CD8-positive, alpha-beta memory T cell (primary cell): Measurements from ENCODE around the gene PLA2G4B. TPM values are rescaled to one million over a fixed set of nuclear protein-coding genes. Genes with fewer than 3 reads are reported as not detected.
A peak's percentile ranks its signal among the peaks of the same experiment; 100 is the strongest.

Experiments
- CTCF ChIA-PET: fragments of 350-600 bp; sonication (Branson Sonifier 250); formaldehyde crosslinking; loops from one replicate; lab custom pipeline; 2021; ENCODE audit warnings: antibody characterized with exemption; lab: Charles Lee
- POLR2A ChIA-PET: fragments of 350-600 bp; sonication (Branson Sonifier 250); formaldehyde crosslinking; loops from one replicate; lab custom pipeline; 2021; ENCODE audit warnings: antibody characterized with exemption; lab: Charles Lee
- DNase-seq, 5 donors: peaks; one replicate each; pipeline versions ENCODE4 v3.0.0 to v3.0.0-alpha.2; 2020 to 2022; ENCODE audit warnings: mixed read lengths in 1 of 5
- H3K27ac ChIP-seq: one replicate; pipeline ENCODE4 v1.7.0; 2013; ENCODE audit warnings: low read depth, mild to moderate bottlenecking, low read length, moderate library complexity
- H3K27me3 ChIP-seq: 2 replicates; pipeline ENCODE4 v1.7.0; 2013; ENCODE audit warnings: low read length, mild to moderate bottlenecking; ENCODE audit not compliant: insufficient read depth, poor library complexity, severe bottlenecking
- H3K36me3 ChIP-seq: 2 replicates; pipeline ENCODE4 v1.7.0; 2013; ENCODE audit warnings: mild to moderate bottlenecking, low read length, moderate library complexity; ENCODE audit not compliant: insufficient read depth
- H3K4me1 ChIP-seq: 2 replicates; pipeline ENCODE4 v1.7.0; 2013; ENCODE audit warnings: mild to moderate bottlenecking, low read length, moderate library complexity; ENCODE audit not compliant: insufficient read depth
- H3K4me3 ChIP-seq: 2 replicates; pipeline ENCODE4 v1.7.0; 2013; ENCODE audit warnings: mild to moderate bottlenecking, low read length
- H3K9me3 ChIP-seq: 2 replicates; pipeline ENCODE4 v1.7.0; 2013; ENCODE audit warnings: mild to moderate bottlenecking, low read length
- H3K27ac Mint-ChIP-seq, 8 donors: one replicate each; pipeline ENCODE4 v1.8.0; 2020 to 2021; ENCODE audit warnings: mixed read lengths in 8 of 8, mild to moderate bottlenecking in 6 of 8, inconsistent platforms in 3 of 8, moderate library complexity in 3 of 8
- H3K27me3 Mint-ChIP-seq, 2 donors: one replicate each; pipeline ENCODE4 v1.8.0; 2020 to 2021; ENCODE audit warnings: mixed read lengths in 2 of 2, mild to moderate bottlenecking in 1 of 2, moderate library complexity in 1 of 2
- H3K36me3 Mint-ChIP-seq, 3 donors: one replicate each; pipeline ENCODE4 v1.8.0; 2020 to 2021; ENCODE audit warnings: mixed read lengths in 3 of 3, inconsistent platforms in 1 of 3, mild to moderate bottlenecking in 1 of 3
- H3K4me1 Mint-ChIP-seq, 3 donors: one replicate each; pipeline ENCODE4 v1.8.0; 2020 to 2021; ENCODE audit warnings: mixed read lengths in 3 of 3, inconsistent platforms in 1 of 3, mild to moderate bottlenecking in 1 of 3
- H3K4me3 Mint-ChIP-seq, 7 donors: one replicate each; pipeline ENCODE4 v1.8.0; 2020 to 2021; ENCODE audit warnings: mixed read lengths in 7 of 7, mild to moderate bottlenecking in 6 of 7, moderate library complexity in 4 of 7, inconsistent platforms in 2 of 7
- H3K9me3 Mint-ChIP-seq, 5 donors: one replicate each; pipeline ENCODE4 v1.8.0; 2020 to 2022; ENCODE audit warnings: mixed read lengths in 5 of 5, mild to moderate bottlenecking in 3 of 5, moderate library complexity in 2 of 5, inconsistent platforms in 1 of 5
- polyA plus RNA-seq: library from polyadenylated mRNA; unstranded; fragments of 300-500 nt; fragmentation: Illumina TruSeq; gene quantifications from one replicate; pipeline ENCODE4 v1.2.3, GENCODE V29; 2021
- total RNA-seq, 2 experiments: library from RNA; stranded (reverse); gene quantifications; one replicate each; pipeline ENCODE4 v1.2.3, GENCODE V29; 2021

Gene PLA2G4B
- total and polyA plus RNA-seq, 3 experiments from 2014 or later, result 3.1 to 6.8 (median 5.9) TPM

GRCh38 chr15:41804361-41804760 lies 34.3 kb upstream of the PLA2G4B start:
- no peak for DNase-seq
- CTCF ChIA-PET, result interaction anchor here (1.6 to 3.8 kb wide), 2 partner anchors 32 to 100 kb away, joined by 4 to 9 read pairs; no protein-coding TSS in a partner anchor
- H3K27ac ChIP-seq, result no peak overlapping the region
- H3K9me3 ChIP-seq, result no peaks in the 10 kb centered on the region
- peaks cover 10% of the 10 kb centered on the region for H3K36me3 ChIP-seq
- H3K27me3 ChIP-seq, result no peaks in the 10 kb centered on the region
- Mint-ChIP-seq H3K36me3 (peaks cover 0 to 48% (median 4%) of the 10 kb centered on the region in 3 donors), H3K9me3 (no peaks in the 10 kb centered on the region), H3K27me3 (no peaks in the 10 kb centered on the region), H3K27ac (peak overlapping the region in 1 of 8 donors; percentile 64), H3K4me1 (peaks cover 2 to 5% (median 4%) of the 10 kb centered on the region in 3 donors), H3K4me3 (no peak overlapping the region)
- POLR2A ChIA-PET, result no interaction called here
- H3K4me1 ChIP-seq, result peaks cover 5% of the 10 kb centered on the region
- no peak overlapping the region for H3K4me3 ChIP-seq

GRCh38 chr15:41804916-41805666 lies 33.6 kb upstream of the PLA2G4B start:
- ChIA-PET POLR2A (no interaction called here), CTCF (interaction anchor here (1.2 to 3.8 kb wide), 3 partner anchors 31 to 100 kb away, joined by 3 to 9 read pairs (median 4); partner anchors contain the start of gene MAPKBP1)
- H3K9me3 Mint-ChIP-seq, result no peaks in the 10 kb centered on the region
- no peaks in the 10 kb centered on the region for H3K27me3 Mint-ChIP-seq
- H3K27me3 ChIP-seq, result no peaks in the 10 kb centered on the region
- no peak overlapping the region for H3K4me3 Mint-ChIP-seq
- H3K36me3 Mint-ChIP-seq, result peaks cover 0 to 41% (median 2%) of the 10 kb centered on the region in 3 donors
- H3K9me3 ChIP-seq, result no peaks in the 10 kb centered on the region
- no peak overlapping the region for H3K4me3 ChIP-seq
- H3K4me1 ChIP-seq, result peaks cover 5% of the 10 kb centered on the region
- no peak for DNase-seq
- H3K36me3 ChIP-seq, result peaks cover 5% of the 10 kb centered on the region
- peaks cover 2 to 7% (median 4%) of the 10 kb centered on the region in 3 donors for H3K4me1 Mint-ChIP-seq
- H3K27ac Mint-ChIP-seq, result peak overlapping the region in 2 of 8 donors; percentile 64 to 65
- no peak overlapping the region for H3K27ac ChIP-seq

GRCh38 chr15:41805711-41806110 lies 32.9 kb upstream of the PLA2G4B start:
- Mint-ChIP-seq H3K36me3 (peaks cover 0 to 34% (median 2%) of the 10 kb centered on the region in 3 donors), H3K27ac (peak overlapping the region in 3 of 8 donors; percentile 12 to 42 (median 31)), H3K4me3 (no peak overlapping the region), H3K27me3 (no peaks in the 10 kb centered on the region), H3K9me3 (no peaks in the 10 kb centered on the region), H3K4me1 (peaks cover 2 to 10% (median 4%) of the 10 kb centered on the region in 3 donors)
- H3K4me1 ChIP-seq, result peaks cover 5% of the 10 kb centered on the region
- H3K27ac ChIP-seq, result no peak overlapping the region
- H3K36me3 ChIP-seq, result no peaks in the 10 kb centered on the region
- H3K9me3 ChIP-seq, result no peaks in the 10 kb centered on the region
- no peak for DNase-seq
- ChIA-PET CTCF (interaction anchor here (1.2 to 3.8 kb wide), 3 partner anchors 31 to 99 kb away, joined by 3 to 9 read pairs (median 4); partner anchors contain the start of gene MAPKBP1), POLR2A (no interaction called here)
- H3K4me3 ChIP-seq, result no peak overlapping the region
- H3K27me3 ChIP-seq, result no peaks in the 10 kb centered on the region

- DNase-seq, result no peak
- no peak overlapping the region for H3K4me3 ChIP-seq
- POLR2A ChIA-PET, result no interaction called here
- Mint-ChIP-seq H3K4me3 (no peak overlapping the region), H3K27me3 (no peaks in the 10 kb centered on the region), H3K9me3 (no peaks in the 10 kb centered on the region), H3K4me1 (peaks cover 9 to 16% (median 12%) of the 10 kb centered on the region in 3 donors), H3K27ac (peak overlapping the region in 5 of 8 donors; percentile 12 to 42 (median 31)), H3K36me3 (peaks cover 0 to 26% (median 2%) of the 10 kb centered on the region in 3 donors)
- H3K36me3 ChIP-seq, result no peaks in the 10 kb centered on the region
- H3K27me3 ChIP-seq, result no peaks in the 10 kb centered on the region
- CTCF ChIA-PET, result interaction anchor here (0.7 to 1.8 kb wide), 3 partner anchors 20 to 34 kb away, joined by 4 to 8 read pairs (median 5); partner anchors contain the start of gene MAPKBP1
- H3K27ac ChIP-seq, result no peak overlapping the region
- peaks cover 12% of the 10 kb centered on the region for H3K4me1 ChIP-seq
- H3K9me3 ChIP-seq, result no peaks in the 10 kb centered on the region
Observed at GRCh38 chr15:41806291-41807181, 32.1 kb upstream of the PLA2G4B start.

- no peak overlapping the region for H3K27ac ChIP-seq
- H3K27me3 ChIP-seq, result no peaks in the 10 kb centered on the region
- H3K4me3 Mint-ChIP-seq, result no peak overlapping the region
- POLR2A ChIA-PET, result no interaction called here
- no peaks in the 10 kb centered on the region for H3K9me3 ChIP-seq
- CTCF ChIA-PET, result interaction anchor here (1.3 to 7.3 kb wide), 3 partner anchors 34 to 114 kb away, joined by 3 to 167 read pairs (median 5); partner anchors contain the start of gene MAPKBP1
- no peak overlapping the region for H3K4me3 ChIP-seq
- peak overlapping the region in 2 of 8 donors; percentile 20 to 48 for H3K27ac Mint-ChIP-seq
- H3K36me3 Mint-ChIP-seq, result peaks cover 0 to 38% (median 8%) of the 10 kb centered on the region in 3 donors
- H3K27me3 Mint-ChIP-seq, result no peaks in the 10 kb centered on the region
- H3K4me1 Mint-ChIP-seq, result peaks cover 12 to 19% (median 15%) of the 10 kb centered on the region in 3 donors
- no peaks in the 10 kb centered on the region for H3K9me3 Mint-ChIP-seq
- DNase-seq, result no peak
- H3K36me3 ChIP-seq, result no peaks in the 10 kb centered on the region
- H3K4me1 ChIP-seq, result peaks cover 12% of the 10 kb centered on the region
Observed at GRCh38 chr15:41809121-41809520, 29.5 kb upstream of the PLA2G4B start.

- Mint-ChIP-seq H3K27me3 (no peaks in the 10 kb centered on the region), H3K27ac (peak overlapping the region in 3 of 8 donors; percentile 20 to 58 (median 56)), H3K36me3 (peaks cover 0 to 37% (median 10%) of the 10 kb centered on the region in 3 donors), H3K9me3 (no peaks in the 10 kb centered on the region), H3K4me3 (peak overlapping the region in 1 of 7 donors; percentile 51), H3K4me1 (peaks cover 12 to 16% (median 14%) of the 10 kb centered on the region in 3 donors)
- ChIA-PET CTCF (interaction anchor here (1.3 to 7.3 kb wide), 6 partner anchors 7 to 128 kb away, joined by 3 to 167 read pairs (median 8); partner anchors contain the start of gene MAPKBP1), POLR2A (no interaction called here)
- H3K36me3 ChIP-seq, result no peaks in the 10 kb centered on the region
- no peak for DNase-seq
- no peak overlapping the region for H3K27ac ChIP-seq
- no peaks in the 10 kb centered on the region for H3K27me3 ChIP-seq
- no peak overlapping the region for H3K4me3 ChIP-seq
- no peaks in the 10 kb centered on the region for H3K9me3 ChIP-seq
- peaks cover 10% of the 10 kb centered on the region for H3K4me1 ChIP-seq
Observed at GRCh38 chr15:41809526-41810220, 29.0 kb upstream of the PLA2G4B start.
